ENCODE data around the gene ZFP62. TPM values are rescaled to one million over a fixed set of nuclear protein-coding genes. Genes with fewer than 3 reads are reported as not detected.

The ZFP62 gene
- total RNA-seq, 2 donors from 2014 or later = 10.6 to 13.1 TPM

- Histone ChIP-seq H3K36me3 (no peaks in the 10 kb centered on the region), H3K27me3 (no peaks in the 10 kb centered on the region), H3K9me3 (no peaks in the 10 kb centered on the region), H3K4me1 (peaks cover 0 to 76% of the 10 kb centered on the region in 2 donors), H3K4me3 (peak overlapping the region in 1 of 2 donors; percentile 5), H3K27ac (peak overlapping the region; percentile 19 to 98)
- no peak for TF ChIP-seq CTCF (IDR thresholded peaks at IDR 0.05)
- DNase-seq (ENCODE audit: low spot score) = no peak
These were observed 53.2 kb downstream of the ZFP62 start for GRCh38 chr5:180807654-180808414.

GRCh38 chr5:180807046-180807445 lies 54.0 kb downstream of the ZFP62 start:
- no peak overlapping the region for H3K4me3 ChIP-seq
- peaks cover 0 to 76% of the 10 kb centered on the region in 2 donors for H3K4me1 ChIP-seq

GRCh38 chr5:180806351-180807011 lies 54.6 kb downstream of the ZFP62 start:
- TF ChIP-seq CTCF (IDR thresholded peaks at IDR 0.05) = no peak
- no peak overlapping the region for H3K4me3 ChIP-seq
- DNase-seq (ENCODE audit: low spot score) = no peak
- H3K36me3 ChIP-seq = no peaks in the 10 kb centered on the region
- H3K9me3 ChIP-seq = no peaks in the 10 kb centered on the region
- peaks cover 0 to 77% of the 10 kb centered on the region in 2 donors for H3K4me1 ChIP-seq
- H3K27ac ChIP-seq = peak overlapping the region; percentile 19 to 98
- H3K27me3 ChIP-seq = no peaks in the 10 kb centered on the region

More at GRCh38 chr5:180807046-180807445, 54.0 kb downstream of the ZFP62 start:
- Histone ChIP-seq H3K27me3 (no peaks in the 10 kb centered on the region), H3K36me3 (no peaks in the 10 kb centered on the region), H3K27ac (peak overlapping the region; percentile 19 to 98), H3K9me3 (no peaks in the 10 kb centered on the region)
- DNase-seq (ENCODE audit: low spot score) = no peak
- no peak for TF ChIP-seq CTCF (IDR thresholded peaks at IDR 0.05)

- TF ChIP-seq CTCF (IDR thresholded peaks at IDR 0.05) = no peak
- Histone ChIP-seq H3K27me3 (no peaks in the 10 kb centered on the region), H3K4me3 (peak overlapping the region in 1 of 2 donors; percentile 96), H3K4me1 (peaks cover 0 to 91% of the 10 kb centered on the region in 2 donors), H3K27ac (peak overlapping the region; percentile 98 to 99), H3K9me3 (no peaks in the 10 kb centered on the region), H3K36me3 (no peaks in the 10 kb centered on the region)
- peak; percentile 53 for DNase-seq (ENCODE audit: low spot score)
These were observed 56.9 kb downstream of the ZFP62 start for GRCh38 chr5:180804129-180804618.

GRCh38 chr5:180803181-180804128 lies 57.6 kb downstream of the ZFP62 start:
- peak; percentile 72 for DNase-seq (ENCODE audit: low spot score)
- peak overlapping the region; percentile 91 to 96 for H3K4me3 ChIP-seq
- no peaks in the 10 kb centered on the region for H3K9me3 ChIP-seq
- H3K4me1 ChIP-seq = peaks cover 0 to 91% of the 10 kb centered on the region in 2 donors
- H3K27me3 ChIP-seq = no peaks in the 10 kb centered on the region
- no peaks in the 10 kb centered on the region for H3K36me3 ChIP-seq
- H3K27ac ChIP-seq = peak overlapping the region; percentile 98 to 99
- no peak for TF ChIP-seq CTCF (IDR thresholded peaks at IDR 0.05)

All from right atrium auricular region (tissue), 2 donors.